GM21717 (cell line): Measurements from ENCODE around the gene ENTPD8.

Source experiments
- ATAC-seq: cut with Tn5 transposase; IDR thresholded peaks from one replicate; pipeline ENCODE4 v1.9.1; 2021; ENCODE audit warnings: mild to moderate bottlenecking, moderate library complexity; ENCODE audit not compliant: unreplicated experiment

Gene ENTPD8, protein sequence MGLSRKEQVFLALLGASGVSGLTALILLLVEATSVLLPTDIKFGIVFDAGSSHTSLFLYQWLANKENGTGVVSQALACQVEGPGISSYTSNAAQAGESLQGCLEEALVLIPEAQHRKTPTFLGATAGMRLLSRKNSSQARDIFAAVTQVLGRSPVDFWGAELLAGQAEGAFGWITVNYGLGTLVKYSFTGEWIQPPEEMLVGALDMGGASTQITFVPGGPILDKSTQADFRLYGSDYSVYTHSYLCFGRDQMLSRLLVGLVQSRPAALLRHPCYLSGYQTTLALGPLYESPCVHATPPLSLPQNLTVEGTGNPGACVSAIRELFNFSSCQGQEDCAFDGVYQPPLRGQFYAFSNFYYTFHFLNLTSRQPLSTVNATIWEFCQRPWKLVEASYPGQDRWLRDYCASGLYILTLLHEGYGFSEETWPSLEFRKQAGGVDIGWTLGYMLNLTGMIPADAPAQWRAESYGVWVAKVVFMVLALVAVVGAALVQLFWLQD

DNA sequence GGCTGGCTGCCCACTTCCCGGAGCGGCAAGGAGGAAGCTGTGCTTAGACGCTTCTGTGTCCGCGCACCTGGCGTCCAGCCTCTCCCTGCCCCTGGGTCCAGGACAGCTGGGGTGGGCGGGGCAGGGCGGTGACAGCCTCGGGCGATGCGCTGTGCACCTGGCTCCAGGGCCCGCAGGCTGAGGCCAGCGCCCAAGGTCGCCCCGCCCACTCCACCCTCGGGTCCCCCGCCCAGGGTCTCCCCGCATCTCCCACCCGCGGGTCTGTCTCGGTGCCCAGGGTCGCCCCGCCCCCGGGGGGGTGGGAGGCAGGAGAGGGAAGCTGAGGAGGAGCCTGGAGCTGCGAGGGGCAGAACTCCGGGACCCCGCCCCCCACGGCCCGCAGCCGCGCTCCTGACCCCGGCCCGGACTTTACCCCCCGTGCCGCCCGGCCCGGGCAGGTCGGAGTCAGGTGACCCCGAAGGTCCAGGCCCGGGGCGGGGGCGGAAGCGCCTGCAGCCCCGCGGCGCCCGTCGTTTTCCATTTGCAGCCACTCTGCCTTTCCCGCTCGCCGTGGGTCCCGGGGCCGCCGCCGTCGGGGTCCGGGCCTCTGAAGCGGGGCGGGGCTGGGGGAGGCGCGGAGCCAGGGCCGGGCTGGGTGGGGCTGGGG is at the start of gene ENTPD8:
ENTPD8 (minus strand) TSS at position 69 of the 646 bp plus-strand sequence. CDS start 3,072 bp downstream, outside the sequence.
- no peak for ATAC-seq

DNA sequence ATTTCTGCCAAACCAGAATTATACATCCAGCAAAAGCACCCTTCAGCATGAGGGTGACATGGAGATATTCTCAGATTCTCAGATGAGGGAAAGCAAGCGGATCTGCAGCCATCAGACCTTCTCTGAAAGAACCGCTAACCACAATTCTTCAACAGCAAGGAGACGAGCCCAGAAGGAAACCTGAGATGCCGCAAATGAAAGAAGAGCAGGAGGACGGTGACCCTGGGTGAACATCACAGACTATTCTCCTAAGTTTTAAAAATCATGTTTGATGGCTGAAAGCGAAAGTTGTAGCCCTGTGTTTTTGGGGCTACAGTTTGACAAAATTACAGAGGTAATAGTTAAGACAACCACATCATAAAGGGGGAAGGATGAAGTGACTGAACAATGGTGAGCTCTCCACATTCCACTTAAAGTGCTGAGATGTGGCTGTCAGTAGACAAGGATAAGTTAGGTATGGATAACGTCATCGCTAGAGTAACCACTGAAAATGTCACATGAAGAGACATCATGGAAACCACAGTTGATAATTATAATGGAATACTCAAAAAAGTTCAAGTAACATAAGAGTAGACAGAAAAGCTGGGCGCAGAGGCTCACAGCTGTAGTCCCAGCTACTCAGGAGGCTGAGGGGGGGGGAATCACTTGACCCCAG is 49.5 kb upstream of the ENTPD8 start:
- no peak for ATAC-seq

DNA sequence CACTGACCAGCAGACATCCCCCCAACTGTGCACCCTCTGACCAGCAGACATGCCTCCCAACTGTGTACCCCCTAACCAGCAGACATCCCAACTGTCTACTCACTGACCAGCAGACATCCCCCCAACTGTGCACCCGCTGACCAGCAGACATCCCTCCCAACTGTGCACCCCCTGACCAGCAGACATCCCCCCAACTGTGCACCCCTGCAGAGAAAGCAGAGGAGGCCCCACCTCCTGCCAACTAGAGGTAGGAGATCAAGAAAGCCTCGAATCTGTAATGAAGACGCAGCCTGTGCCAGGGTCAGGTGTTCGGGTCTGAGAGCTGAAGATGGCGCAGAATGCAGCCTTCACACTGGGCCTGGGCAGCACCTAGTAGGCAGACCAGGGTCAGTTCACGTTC is 47.7 kb upstream of the ENTPD8 start:
- no peak for ATAC-seq

DNA sequence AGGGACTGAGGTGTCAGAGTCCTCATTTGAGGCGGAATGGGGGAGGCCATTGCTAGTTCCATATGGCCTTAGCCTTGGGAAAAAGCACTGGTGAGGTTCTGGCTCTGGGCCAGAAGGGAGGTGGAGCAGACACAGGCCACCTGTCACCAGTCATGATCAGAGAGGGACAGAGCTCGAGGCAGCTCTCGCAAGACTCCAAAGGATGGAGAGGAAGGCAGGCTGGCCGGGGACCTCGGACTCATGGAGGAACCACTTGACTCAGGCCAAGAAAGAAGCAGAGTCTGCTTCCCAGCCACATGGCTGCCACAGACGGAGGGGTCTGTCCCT is 47.1 kb upstream of the ENTPD8 start:
- ATAC-seq: no peak

DNA sequence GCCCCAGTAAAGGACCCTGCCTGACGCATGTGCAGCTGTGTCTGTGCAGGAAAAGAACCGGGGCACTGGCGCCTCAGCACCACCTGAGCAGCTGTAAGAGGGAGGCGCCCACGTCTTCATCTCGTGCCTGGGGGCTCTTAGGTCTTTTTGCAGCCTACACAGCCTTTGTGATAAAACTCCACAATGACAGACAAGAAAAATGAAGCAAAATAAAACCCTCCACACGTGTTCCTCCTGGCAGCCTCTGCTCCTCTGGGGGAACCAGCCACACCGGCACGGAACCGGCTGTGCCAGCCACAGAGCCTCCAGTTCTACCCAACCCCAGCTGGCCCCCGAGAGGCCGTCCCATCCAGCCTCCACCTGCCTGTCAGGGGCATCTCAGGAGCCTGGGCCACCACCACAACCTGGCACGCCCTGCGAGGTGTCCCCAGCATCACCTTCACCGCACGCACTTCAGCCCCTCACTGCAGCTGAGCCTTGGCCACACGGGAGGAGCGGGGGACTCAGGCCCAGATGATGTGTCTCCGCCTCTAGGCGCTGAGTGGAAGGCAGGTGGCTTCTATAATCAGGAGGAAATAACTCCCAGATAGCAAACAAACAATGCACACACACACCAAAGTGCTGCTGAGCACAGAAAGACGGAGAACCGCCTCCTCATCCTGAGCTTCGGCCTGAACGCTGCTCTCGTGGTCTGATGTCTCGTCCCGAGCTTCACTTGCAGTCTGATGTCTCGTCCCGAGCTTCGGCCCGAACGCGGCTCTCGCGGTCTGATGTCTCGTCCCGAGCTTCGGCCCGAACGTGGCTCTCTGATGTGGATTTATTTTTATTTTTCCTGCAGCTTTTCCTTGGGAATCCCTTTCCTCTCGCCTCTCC is 46.5 kb upstream of the ENTPD8 start:
- ATAC-seq: no peak

DNA sequence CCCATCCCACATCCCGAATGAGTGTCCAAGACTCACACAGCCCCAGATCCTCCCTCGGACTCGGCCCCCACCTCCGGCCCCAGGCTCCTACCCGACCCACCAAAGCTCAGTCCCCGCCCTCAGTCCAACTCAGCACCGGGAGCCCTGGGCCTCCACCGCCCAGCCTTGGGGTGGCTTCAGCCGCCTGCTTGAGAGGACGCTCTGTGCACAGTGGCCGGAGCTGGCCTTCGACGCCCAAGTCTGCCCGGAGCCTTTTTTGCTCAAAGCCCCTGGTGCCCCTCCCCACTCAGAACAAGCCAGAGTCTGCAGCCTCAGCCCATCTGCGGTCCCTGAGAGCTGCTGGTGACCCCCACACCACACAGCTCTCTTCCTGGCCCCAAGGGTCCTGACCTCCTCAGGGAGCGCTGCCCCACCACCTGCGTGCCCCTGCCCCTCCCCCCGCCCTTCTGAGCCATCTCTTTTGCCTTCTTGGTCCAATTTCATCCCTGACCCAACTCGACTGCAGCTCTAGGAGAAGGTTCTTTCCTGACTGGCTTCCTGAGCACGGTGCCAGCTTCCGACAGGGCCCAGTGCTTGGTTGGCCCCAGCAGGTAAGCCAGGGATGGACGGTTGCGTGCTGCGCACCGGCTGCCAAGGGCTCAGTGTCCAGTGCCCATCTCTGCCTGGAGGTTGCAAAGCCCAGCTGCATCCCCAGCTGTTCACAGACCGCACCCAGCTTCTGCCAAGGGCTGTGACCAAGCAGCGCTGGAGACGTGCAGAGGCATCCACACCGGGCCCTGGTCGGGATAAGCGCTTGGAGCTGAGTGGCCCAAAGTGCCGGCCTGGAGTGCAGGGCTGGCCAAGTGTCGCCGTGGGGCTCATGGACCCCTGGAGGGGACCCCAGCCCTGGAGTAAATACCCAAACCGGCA is 45.6 kb upstream of the ENTPD8 start:
- no peak for ATAC-seq

DNA sequence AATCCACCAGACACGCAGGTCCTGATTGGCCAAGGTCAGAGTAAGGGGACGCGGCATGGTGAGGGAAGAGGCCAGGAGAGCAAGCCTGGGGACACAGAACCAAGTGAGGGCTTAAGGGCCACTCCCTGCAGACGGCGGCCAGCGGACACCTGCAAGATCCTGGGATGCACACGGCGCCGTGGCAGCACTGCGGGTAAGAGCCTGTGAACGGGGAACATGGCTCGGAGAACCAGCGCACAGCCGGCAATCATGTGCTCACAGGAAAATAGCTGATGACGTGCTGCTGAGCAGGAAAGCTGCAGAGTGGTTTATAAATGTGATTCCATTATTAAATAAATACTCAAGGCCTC is 45.0 kb upstream of the ENTPD8 start:
- no peak for ATAC-seq

DNA sequence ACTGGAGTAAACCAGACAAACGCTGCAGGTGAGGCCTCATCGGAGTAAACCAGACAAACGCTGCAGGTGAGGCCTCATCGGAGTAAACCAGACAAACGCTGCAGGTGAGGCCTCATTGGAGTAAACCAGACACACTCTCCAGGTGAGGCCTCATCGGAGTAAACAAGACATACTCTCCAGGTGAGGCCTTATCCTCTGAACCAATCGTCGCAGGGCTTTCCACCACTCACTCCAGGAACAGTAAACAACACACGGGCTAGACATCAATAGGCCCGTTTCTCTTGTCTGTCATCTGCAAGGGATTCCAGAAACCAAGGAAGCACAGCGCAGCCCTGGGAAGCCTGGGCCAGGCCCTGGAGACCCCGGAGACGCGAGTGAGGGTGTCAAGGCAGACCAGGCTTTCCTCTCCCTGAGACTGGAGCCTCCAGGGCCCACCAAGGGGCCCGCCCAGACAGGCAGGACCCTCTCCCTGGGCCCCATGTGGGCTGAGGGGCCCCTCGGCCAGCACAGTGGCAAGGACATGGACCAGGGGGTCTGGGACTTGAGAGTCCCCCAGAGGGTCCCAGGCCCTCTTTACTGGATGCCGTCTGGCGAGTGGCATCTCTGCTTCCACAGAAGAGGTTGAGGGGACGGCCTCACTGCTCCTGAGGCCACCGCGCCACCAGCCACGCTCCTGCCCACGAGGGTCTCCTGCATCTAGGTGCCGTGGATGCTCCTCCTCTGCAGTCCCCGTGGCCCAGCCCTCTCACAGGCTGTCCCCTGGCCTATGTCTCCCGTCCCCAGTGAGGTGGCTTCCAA is 44.4 kb upstream of the ENTPD8 start:
- ATAC-seq: no peak

DNA sequence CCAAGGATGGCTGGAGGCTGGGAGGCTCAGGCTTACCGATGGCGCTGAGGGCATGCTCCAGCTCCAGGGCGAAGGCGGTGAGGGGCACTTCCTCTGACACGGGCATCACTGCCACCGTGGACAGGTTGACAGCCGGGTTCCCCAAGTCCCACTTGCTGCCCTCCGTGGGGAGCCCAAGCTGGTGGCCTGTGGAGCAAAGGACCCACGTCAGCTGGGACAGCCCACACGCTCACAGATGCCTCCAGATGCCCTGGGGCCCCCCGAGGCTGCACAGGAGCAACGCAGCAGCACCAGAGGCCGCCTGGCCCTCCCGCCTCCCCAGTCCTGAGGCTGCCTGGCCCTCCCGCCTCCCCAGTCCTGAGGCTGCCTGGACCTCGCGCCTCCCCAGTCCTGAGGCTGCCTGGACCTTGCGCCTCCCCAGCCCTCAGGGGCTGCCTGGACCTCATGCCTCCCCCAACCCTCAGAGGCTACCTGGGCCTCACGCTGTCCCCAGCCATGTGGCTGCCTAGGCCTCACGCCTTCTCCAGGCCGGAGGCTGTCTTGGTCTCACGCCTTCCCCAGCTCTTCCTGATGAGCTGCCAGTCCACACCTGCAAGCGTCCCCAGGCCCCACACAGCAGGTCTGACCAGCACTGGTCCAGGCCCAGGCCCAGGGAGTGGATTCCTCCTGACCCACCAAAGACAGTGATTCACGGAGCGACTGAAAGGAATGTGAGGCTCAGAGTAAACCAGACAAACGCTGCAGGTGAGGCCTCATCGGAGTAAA is 43.6 kb upstream of the ENTPD8 start:
- ATAC-seq: no peak

DNA sequence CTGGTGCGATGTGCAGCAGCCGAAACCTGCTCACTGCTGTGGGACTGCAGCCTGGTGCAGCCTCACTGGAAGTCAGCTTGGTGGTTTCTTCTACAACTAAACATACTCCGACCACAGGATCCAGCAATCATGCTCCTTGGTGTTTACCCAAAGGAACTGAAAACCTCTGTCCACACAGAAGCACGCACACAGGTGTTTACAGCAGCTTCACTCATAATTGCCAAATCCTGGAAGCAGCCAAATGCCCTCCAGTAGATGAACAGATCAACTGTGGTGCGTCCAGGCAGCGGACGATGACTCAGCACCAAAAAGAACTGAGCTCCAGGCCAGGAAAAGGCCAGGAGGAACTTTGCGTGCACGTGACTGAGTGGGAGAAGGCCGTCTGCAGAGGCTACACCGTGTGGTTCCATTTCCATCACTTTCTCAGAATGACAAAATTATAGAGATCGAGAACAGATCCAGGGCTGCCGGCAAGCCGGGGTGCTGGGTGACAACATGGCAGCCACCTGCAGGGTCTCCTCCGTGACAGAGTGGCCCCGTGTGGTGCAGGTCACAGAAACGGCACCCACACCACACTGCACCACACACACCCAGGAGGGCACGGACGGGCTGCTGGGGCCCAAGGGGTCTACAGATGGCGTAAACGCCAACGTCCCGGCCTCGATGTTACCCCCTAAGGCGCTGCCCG is 41.1 kb upstream of the ENTPD8 start:
- no peak for ATAC-seq

DNA sequence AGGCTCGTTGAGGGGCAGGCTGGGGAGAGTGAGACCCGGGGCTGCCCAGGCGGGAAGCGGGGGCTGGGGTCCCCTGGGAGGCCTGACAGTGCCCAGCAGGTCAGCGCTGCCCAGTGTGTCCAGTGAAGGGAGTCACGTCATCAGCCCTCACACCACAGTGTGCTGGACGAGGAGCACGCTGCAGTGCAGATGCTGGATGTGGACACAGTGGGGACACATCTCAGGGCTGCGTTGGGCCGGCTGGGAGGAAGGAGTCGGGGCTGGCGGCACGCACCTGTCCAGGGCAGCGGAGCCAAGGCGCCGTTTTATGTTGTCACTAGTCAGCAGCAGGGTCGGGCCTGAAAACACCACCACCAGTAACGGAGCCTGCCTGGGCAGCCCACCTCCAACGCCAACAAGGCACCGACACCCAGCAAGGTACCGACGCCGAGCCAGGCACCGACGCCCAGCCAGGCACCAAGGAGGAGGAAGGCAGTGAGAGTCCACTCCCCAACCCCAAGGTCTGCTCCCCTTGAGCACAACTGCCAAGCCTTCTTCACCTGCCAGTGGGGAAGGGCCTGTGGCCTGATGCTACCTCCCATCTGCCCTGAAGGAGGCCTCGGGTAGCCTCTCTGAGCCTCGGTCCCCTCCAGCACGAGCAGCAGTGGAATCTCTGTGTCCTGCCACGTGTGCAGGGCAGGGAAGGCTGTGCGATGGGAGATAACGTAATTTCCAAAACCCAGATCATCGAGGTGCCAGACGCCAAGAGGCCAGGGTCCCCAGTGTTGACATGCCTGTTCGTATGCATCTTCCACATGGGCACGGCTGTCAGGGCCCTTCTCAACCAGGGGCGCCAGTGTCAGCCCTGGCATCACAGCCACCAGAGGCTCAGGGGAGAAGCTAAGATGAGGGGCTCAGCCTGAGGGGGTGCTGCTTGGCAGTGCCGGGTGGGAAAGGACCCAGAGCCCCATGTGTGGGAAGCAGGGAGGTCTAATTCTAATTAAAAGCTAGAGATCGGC is 39.8 kb upstream of the ENTPD8 start:
- no peak for ATAC-seq

DNA sequence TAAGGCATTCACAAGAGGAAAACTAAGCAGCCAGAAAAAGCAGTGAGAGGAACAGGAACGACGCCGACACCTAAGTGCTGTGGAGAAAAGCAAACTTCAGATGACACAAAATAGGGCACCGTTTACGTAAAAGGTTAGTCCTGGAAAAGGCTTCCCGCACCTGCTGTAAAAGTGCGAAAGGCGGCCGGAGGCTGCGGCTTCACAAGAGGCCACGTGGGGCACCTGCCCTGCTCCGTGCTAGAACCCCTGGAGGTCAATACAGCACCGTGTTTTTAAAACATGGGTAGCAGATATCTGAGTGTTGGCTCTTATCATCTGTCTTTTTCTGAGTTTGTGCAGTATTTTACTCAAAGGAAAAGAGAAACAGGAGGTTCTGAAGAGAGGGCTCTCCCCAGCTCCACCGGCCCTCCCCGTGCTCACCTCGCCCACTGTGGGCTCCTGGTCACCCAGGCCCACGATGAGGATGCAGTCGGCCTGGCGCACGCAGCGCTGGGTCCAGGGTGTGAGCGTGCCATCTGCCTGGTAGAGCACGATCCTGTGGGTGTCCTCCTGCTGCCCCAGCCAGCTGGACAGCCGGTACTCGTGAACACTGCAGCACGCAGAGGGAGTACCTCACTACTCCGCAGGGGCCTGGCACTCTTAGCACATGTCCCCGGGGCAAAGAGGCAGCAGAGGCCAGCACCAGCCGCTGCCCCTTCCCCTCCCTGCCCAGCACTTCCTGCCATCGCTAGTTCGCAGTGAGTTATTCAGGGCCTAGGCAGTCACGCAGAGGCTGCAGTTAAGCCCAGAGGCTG is 38.9 kb upstream of the ENTPD8 start:
- ATAC-seq: no peak

DNA sequence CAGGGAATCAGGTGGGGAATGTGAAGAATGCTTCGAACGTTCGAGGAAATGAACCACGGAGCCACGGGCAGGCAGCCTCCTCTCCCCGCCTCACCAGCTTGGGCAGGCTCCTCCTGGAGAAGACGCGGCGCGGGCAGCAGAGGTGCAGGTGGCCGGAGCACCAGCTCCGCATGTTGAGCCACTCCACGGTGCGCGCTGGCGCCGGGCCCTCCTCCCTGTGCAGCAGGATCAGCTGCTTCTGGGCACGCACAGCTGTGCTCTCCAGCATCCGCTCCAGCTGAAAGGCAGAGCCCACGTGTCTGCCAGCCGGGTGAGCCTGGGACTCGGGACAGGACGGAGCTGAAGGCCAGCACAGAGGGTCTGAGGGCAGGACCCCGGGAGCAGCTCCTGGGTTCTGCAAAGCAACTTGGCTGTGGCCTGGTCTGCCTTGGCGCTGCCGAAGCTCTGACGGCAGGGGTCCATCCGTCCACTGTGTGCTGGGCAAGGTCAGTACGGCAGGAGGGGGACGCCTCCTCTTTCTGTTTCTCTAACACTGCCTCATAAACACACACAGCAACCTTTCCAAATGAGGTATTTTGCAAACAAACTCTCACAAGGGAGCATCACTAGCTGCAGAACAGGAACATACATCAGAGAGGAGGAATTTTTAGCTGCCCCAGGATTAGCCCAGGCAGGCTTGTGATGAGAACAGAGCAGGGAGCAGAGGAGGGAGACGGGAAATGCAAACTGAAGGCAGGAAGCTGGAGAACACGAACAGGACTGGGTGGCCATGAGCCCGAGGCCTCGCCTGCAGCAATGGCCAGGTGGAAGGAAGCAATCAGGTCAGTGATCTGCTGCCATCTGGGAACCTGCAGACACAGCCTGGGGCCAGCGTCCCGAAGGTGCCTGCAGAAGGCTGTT is 38.1 kb upstream of the ENTPD8 start:
- ATAC-seq: no peak

DNA sequence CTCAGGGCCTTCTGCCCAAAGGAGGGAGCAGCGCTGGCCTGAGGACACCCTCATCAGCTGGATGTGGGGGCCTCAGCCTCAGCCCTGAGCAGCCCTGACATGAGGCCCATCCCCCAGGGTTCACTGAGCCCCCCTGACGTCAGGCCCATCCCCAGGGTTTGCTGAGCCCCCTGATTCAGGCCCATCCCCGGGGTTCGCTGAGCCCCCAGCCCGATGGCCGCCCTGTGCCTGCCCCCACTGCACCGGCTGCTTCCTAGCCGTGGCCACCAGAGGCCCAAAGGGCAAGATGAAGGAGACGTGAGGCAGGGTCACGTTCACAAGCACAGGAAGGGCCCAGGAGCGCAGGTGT is 37.4 kb upstream of the ENTPD8 start:
- no peak for ATAC-seq
